Mesothelial cell of epicardium (in vitro differentiated cells): Measurements from ENCODE around the gene BTG2. TPM values are rescaled to one million over a fixed set of nuclear protein-coding genes. Genes with fewer than 3 reads are reported as not detected.
A peak's percentile ranks its signal among the peaks of the same experiment; 100 is the strongest.

ENCODE experiments used
- DNase-seq, 2 experiments: peaks; one replicate each; pipeline ENCODE4 v3.0.0; 2021; ENCODE audit warnings: low spot score in 2 of 2; ENCODE audit not compliant: unreplicated experiment in 2 of 2
- H3K27ac Mint-ChIP-seq: 2 replicates; pipeline ENCODE4 v1.8.0; 2021; ENCODE audit warnings: mixed read lengths
- H3K27me3 Mint-ChIP-seq: 2 replicates; pipeline ENCODE4 v1.8.0; 2021; ENCODE audit warnings: low read depth, mixed read lengths
- H3K36me3 Mint-ChIP-seq: 2 replicates; pipeline ENCODE4 v1.8.0; 2021; ENCODE audit warnings: mixed read lengths
- H3K4me1 Mint-ChIP-seq: 2 replicates; pipeline ENCODE4 v1.8.0; 2021; ENCODE audit warnings: mixed read lengths
- H3K4me3 Mint-ChIP-seq: 2 replicates; pipeline ENCODE4 v1.8.0; 2021; ENCODE audit warnings: mild to moderate bottlenecking, moderate library complexity, mixed read lengths
- H3K9me3 Mint-ChIP-seq: 2 replicates; pipeline ENCODE4 v1.8.0; 2021; ENCODE audit warnings: mixed read lengths
- CTCF ChIP-seq: fragments of 200-600 bp; sonication (generic); IDR thresholded peaks from one replicate; pipeline ENCODE4 v1.5.0; 2021; ENCODE audit warnings: antibody characterized with exemption; ENCODE audit not compliant: unreplicated experiment
- total RNA-seq: library from RNA; stranded (reverse); gene quantifications from 3 replicates; pipeline ENCODE4 v1.2.1, GENCODE V29; 2021

Gene BTG2
- total RNA-seq, 1 donor from 2014 or later, result 186 TPM

DNA sequence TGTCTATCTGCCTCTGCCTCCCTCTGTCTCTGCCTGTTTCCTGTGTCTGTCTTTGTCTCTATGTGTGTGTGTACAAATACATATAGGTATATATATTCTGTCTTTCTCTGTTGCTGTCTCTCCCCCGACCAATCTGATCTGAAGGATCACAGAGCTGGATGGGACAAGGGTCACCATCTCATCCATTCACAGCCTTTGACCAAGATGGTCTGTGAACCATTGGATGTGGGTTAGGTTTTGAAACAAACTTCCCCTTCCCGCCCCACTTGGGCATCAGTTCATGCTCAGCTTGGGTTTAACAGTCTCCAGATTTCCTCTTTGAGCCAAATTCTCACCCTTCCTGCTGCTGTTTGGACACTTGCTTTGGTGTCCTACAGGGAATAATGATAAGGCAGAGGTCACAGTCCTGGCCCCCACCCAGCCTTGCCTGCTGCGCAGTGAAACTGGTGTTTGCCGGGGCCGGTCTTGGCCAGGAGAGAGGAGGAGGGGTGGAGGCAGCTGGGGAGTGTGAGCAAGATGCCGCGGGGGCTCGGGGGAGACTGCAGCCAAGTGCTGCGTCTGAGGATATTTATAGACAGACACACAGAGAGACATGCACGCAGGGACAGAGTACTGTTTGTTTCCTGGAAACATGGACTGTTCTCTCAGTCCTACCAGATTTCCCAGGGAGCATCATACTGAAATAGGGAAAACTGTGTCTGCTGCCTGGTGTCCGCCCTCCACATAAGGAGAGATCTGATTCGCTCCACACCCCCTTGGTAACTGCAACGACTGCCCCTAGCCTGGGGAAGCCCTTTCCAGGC lies 27.0 kb upstream of the BTG2 start:
- no peak for TF ChIP-seq CTCF
- DNase-seq, result peak in 1 of 2 experiments; percentile 65
- Mint-ChIP-seq H3K27me3 (no peaks in the 10 kb centered on the region), H3K36me3 (no peaks in the 10 kb centered on the region), H3K27ac (peak overlapping the region; percentile 92), H3K4me3 (peak overlapping the region; percentile 22), H3K9me3 (no peaks in the 10 kb centered on the region), H3K4me1 (peaks cover 47% of the 10 kb centered on the region)

DNA sequence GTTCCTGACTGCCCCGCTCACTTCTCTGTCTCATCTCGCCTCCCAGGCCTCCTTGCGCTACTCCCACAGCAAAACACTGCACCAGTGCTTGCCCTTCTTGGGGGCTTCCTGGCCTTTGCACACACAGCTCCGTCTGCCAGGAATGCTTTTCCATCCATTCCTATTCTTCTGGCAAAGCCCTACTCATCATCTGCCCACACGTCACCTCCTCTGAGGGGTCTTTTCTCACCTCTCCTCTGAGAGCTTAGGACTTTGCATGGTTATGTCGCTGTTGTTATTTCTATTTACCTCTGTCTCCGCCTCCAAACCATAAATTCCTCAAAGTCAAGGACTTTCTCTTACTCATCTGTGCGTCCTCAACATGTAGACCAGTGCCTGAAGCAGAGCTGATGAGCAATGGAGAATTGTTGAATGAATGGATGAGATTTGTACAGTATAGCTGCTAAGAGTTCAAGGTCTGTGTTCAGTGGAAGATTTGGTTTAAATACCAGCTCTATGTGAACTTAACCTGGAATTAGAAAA lies 26.4 kb upstream of the BTG2 start:
- Mint-ChIP-seq H3K4me1 (peaks cover 41% of the 10 kb centered on the region), H3K4me3 (peak overlapping the region; percentile 22), H3K27me3 (no peaks in the 10 kb centered on the region), H3K36me3 (no peaks in the 10 kb centered on the region), H3K9me3 (no peaks in the 10 kb centered on the region), H3K27ac (peak overlapping the region; percentile 92)
- no peak for DNase-seq
- TF ChIP-seq CTCF, result no peak

DNA sequence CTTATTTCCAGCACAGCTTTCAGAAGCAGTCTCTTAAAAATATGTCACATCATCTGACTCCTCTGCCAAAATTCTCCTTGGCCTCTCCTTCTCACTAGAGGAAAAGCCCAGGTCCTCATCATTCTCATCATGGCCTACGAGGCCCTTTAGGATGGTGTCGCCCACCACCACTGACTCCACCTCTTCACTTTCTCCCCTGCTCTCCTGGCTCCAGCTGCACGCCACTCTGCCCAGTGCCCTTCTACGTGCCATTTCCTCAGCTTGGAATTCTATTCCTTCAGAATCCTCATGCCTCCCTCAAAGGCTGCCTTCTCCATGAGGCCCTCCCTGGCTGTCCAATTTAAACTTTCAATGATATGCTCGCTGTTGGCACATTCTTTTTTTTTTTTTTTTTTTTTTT lies 25.3 kb upstream of the BTG2 start:
- Mint-ChIP-seq H3K4me1 (peaks cover 38% of the 10 kb centered on the region), H3K4me3 (no peak overlapping the region), H3K36me3 (no peaks in the 10 kb centered on the region), H3K27ac (peak overlapping the region; percentile 58), H3K9me3 (no peaks in the 10 kb centered on the region), H3K27me3 (no peaks in the 10 kb centered on the region)
- TF ChIP-seq CTCF, result no peak
- no peak for DNase-seq

GRCh38 chr1:203281033-203281432 lies 24.3 kb upstream of the BTG2 start:
- Mint-ChIP-seq H3K4me3 (no peak overlapping the region), H3K36me3 (no peaks in the 10 kb centered on the region), H3K27ac (no peak overlapping the region), H3K27me3 (no peaks in the 10 kb centered on the region), H3K9me3 (no peaks in the 10 kb centered on the region), H3K4me1 (peaks cover 37% of the 10 kb centered on the region)
- TF ChIP-seq CTCF, result no peak
- DNase-seq, result no peak

DNA sequence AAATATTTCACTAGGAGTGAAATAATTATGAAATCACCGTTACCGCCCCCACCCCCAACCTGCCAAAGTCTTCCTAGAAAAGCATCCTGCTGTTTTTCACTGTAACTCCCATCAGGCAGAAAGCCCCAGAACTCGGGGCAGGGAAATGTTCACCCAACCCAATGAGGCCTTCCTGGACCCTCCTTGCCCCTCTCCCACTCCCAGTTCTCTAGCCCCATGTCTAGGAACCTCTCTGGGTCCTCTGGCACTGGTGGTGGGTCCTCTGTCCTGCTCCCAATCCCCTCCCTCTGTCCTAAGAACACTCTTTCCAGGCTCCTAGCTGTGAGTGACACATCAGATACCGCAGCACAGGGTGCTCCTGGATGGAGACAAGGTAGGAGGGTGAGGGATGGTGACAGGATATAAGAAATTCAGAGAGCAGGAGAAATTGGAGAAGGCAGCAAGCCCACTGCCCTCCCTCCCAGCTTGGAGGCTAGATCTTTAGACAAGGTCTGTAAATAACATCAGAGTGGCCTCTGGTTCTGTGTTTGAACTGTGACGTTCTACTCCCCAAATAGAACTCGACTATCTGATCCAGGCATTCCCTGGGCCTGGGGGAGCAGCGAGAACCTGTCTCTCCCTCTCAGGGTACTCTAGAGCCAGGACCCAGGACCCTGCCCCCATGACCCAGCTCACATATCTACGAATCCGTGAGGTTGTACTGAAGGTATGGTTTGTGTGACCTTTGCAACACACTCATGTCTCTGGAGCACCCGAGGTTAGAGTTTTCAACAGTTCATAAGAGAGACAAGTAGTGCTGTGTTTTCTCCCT lies 23.3 kb upstream of the BTG2 start:
- Mint-ChIP-seq H3K27me3 (no peaks in the 10 kb centered on the region), H3K27ac (peak overlapping the region; percentile 73), H3K36me3 (no peaks in the 10 kb centered on the region), H3K9me3 (no peaks in the 10 kb centered on the region), H3K4me1 (peaks cover 45% of the 10 kb centered on the region), H3K4me3 (no peak overlapping the region)
- no peak for TF ChIP-seq CTCF
- DNase-seq, result no peak
